BLaER1 treated with 17β-estradiol and CSF1 and Interleukin-3, amounts not matched to agents 10 nM and 100 nM (cell line): ENCODE data around the gene HMGCS2.

Source experiments
- H3K27ac ChIP-seq, 11 experiments: shearing (Covaris generic); formaldehyde crosslinking; 2 replicates each; pipeline ENCODE4 v1.8.1; 2022
- H3K27me3 ChIP-seq, 11 experiments: shearing (Covaris generic); formaldehyde crosslinking; 2 replicates each; pipeline ENCODE4 v1.8.1; 2022
- H3K36me3 ChIP-seq, 11 experiments: shearing (Covaris generic); formaldehyde crosslinking; 2 replicates each; pipeline ENCODE4 v1.8.1; 2022
- H3K4me1 ChIP-seq, 10 experiments: shearing (Covaris generic); formaldehyde crosslinking; 2 replicates each; pipeline ENCODE4 v1.8.1; 2022
- H3K4me2 ChIP-seq, 11 experiments: shearing (Covaris generic); formaldehyde crosslinking; 2 replicates each; pipeline ENCODE4 v1.8.1; 2022
- H3K4me3 ChIP-seq, 10 experiments: shearing (Covaris generic); formaldehyde crosslinking; 2 replicates each; pipeline ENCODE4 v1.8.1; 2022
- H3K9ac ChIP-seq, 11 experiments: shearing (Covaris generic); formaldehyde crosslinking; 2 replicates each; pipeline ENCODE4 v1.8.1; 2022
- H3K9me3 ChIP-seq, 11 experiments: shearing (Covaris generic); formaldehyde crosslinking; replicated peaks in 1 of 11; 2 replicates each; pipeline ENCODE4 v1.8.1; 2022
- H4K20me1 ChIP-seq, 11 experiments: shearing (Covaris generic); formaldehyde crosslinking; 2 replicates each; pipeline ENCODE4 v1.8.1; 2022
- Cebpa-rat ChIP-seq, 11 experiments: shearing (Covaris generic); IDR thresholded peaks; 2 replicates each; pipeline ENCODE4 v1.8.1; 2022

Gene HMGCS2

DNA sequence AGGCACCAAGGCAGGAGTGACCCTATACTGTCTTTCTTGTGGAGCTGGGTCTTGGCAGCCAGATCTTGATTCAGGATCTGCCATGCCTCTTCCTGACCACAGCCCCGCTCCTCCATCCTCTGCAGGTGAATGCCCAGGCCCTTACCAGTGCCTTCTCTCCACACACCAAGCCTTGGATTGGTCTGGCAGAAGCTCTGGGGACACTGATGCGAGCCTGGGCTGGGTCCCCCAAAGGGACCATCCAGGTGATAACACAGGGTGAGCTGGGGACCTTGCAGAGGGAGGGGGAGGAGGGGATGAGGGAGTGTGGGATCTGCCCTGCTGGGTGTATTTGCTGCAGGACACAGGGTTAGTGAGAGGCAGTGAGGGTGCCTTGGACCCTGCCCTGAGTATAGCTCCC lies 28.4 kb downstream of the HMGCS2 start:
- H3K4me2 ChIP-seq: no peak overlapping the region
- H3K27ac ChIP-seq: no peak overlapping the region
- H3K4me3 ChIP-seq: no peak overlapping the region
- H3K9ac ChIP-seq: no peak overlapping the region
- H3K27me3 ChIP-seq: no peaks in the 10 kb centered on the region
- H3K4me1 ChIP-seq: peaks cover 0 to 8% (median 0%) of the 10 kb centered on the region in 10 experiments; a peak in 3 of 20 replicates
- H3K36me3 ChIP-seq: peaks cover 82 to 100% (median 98%) of the 10 kb centered on the region in 11 experiments
- peaks cover 0 to 96% (median 51%) of the 10 kb centered on the region in 11 experiments; a peak in 14 of 22 replicates for H4K20me1 ChIP-seq
- H3K9me3 ChIP-seq: no peaks in the 10 kb centered on the region
- TF ChIP-seq Cebpa-rat (IDR thresholded peaks at IDR 0.05): no peak

DNA sequence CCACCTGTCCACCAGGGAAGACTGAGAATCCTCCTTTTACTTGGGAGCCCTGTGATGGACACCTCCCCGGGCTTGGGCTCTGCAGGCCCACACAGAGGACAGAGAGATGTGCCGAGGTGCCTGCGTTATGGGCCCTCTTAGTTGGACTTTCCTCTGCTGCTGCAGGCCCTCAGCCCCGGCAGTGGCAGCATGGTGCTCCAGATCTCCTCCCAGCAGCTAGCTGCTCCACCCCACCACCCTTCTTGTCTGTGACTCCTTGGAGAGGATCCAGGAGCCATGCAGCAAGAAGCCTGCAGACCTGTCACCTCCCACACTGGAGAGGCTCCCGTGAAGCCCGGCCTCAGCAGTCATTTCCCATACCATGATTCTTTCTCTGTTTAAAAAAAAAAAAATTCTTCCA lies 29.6 kb downstream of the HMGCS2 start:
- no peak overlapping the region for H3K4me2 ChIP-seq
- H4K20me1 ChIP-seq: peaks cover 0 to 98% (median 49%) of the 10 kb centered on the region in 11 experiments; a peak in 15 of 22 replicates
- peaks cover 93 to 100% (median 98%) of the 10 kb centered on the region in 11 experiments for H3K36me3 ChIP-seq

DNA sequence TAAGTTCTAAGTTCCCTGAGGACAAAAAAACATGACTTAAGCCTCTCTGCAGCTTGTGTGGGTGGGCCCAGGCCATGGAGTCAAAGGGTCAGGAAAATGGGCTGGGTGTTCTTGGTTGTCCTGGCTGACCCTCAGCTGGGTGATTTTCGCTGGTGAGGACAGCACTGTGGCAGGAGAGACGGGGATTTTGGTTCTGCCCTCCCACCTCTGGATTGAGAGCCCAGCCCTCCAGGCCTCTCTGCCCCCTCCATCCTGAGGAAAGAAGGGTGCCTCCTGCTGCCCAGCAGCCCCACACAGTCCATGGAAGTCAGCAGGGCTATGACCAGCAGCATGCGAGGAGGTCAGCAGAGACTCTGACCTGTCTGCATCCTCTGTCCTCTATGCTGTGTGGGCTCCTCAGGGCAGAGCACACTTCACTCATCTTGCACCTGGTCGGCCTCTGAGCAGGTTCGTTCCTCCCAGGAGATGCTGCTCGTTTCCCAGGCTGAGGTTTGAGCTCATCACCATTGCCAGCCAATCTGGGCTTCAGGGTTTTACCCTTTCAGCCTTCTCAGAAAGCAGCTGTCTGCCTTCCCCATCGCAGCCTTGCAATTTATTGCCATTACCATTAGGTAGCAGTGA lies 30.5 kb downstream of the HMGCS2 start:
- Histone ChIP-seq H3K27ac (no peak overlapping the region), H3K9me3 (no peaks in the 10 kb centered on the region), H3K36me3 (peaks cover 95 to 100% (median 99%) of the 10 kb centered on the region in 11 experiments), H3K4me2 (no peak overlapping the region), H3K9ac (no peak overlapping the region), H3K4me3 (no peak overlapping the region), H4K20me1 (peaks cover 0 to 98% (median 46%) of the 10 kb centered on the region in 11 experiments; a peak in 15 of 22 replicates), H3K4me1 (peaks cover 0 to 8% (median 0%) of the 10 kb centered on the region in 10 experiments; a peak in 3 of 20 replicates), H3K27me3 (no peaks in the 10 kb centered on the region)
- no peak for TF ChIP-seq Cebpa-rat (IDR thresholded peaks at IDR 0.05)

More for the DNA sequence above, 29.6 kb downstream of the HMGCS2 start:
- Histone ChIP-seq H3K9ac (0 out of 22 replicates have a peak overlapping the region, but pooled peaks of 1 of the 11 experiments have one; percentile 44), H3K27ac (no peak overlapping the region), H3K9me3 (no peaks in the 10 kb centered on the region), H3K4me3 (no peak overlapping the region), H3K27me3 (no peaks in the 10 kb centered on the region), H3K4me1 (peaks cover 0 to 8% (median 0%) of the 10 kb centered on the region in 10 experiments; a peak in 3 of 20 replicates)
- TF ChIP-seq Cebpa-rat (IDR thresholded peaks at IDR 0.05): no peak

DNA sequence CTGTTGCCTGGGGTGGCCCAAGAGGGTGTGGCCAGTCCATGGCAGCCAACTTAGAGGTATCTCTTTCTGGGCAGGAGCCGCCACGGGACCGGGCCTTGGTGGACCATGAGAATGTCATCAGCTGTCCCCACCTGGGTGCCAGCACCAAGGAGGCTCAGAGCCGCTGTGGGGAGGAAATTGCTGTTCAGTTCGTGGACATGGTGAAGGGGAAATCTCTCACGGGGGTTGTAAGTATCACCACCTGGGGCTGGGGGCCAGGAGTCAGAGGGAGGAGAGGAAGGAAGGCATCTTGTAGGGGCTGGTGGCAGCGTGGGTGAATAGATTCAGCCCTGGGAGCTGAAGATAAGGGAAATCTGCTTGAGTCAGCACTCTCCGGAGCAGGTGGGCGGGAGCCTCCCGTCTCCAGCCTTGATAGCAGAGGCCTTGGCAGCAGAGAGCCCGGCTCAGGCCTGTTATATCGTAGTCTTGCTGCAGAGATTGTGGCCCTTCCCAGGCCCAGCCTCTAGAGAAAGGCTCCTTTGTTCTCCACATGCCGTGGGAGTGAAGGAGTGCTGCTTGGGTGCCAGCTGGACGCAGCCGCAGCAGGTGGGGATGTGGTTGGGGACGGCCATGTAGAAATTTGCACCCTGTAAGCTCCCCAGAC lies 31.5 kb downstream of the HMGCS2 start:
- H3K36me3 ChIP-seq: peaks cover 91 to 100% (median 99%) of the 10 kb centered on the region in 11 experiments
- peaks cover 0 to 98% (median 41%) of the 10 kb centered on the region in 11 experiments; a peak in 15 of 22 replicates for H4K20me1 ChIP-seq
- H3K27me3 ChIP-seq: no peaks in the 10 kb centered on the region
- H3K4me2 ChIP-seq: peak overlapping the region in 1 of 11 experiments; percentile 2; a peak in 2 of 22 replicates
- H3K9me3 ChIP-seq: no peaks in the 10 kb centered on the region
- no peak overlapping the region for H3K4me3 ChIP-seq
- no peak for TF ChIP-seq Cebpa-rat (IDR thresholded peaks at IDR 0.05)
- no peak overlapping the region for H3K27ac ChIP-seq
- peaks cover 0 to 8% (median 0%) of the 10 kb centered on the region in 10 experiments; a peak in 3 of 20 replicates for H3K4me1 ChIP-seq
- H3K9ac ChIP-seq: 0 out of 22 replicates have a peak overlapping the region, but pooled peaks of 1 of the 11 experiments have one; percentile 3

DNA sequence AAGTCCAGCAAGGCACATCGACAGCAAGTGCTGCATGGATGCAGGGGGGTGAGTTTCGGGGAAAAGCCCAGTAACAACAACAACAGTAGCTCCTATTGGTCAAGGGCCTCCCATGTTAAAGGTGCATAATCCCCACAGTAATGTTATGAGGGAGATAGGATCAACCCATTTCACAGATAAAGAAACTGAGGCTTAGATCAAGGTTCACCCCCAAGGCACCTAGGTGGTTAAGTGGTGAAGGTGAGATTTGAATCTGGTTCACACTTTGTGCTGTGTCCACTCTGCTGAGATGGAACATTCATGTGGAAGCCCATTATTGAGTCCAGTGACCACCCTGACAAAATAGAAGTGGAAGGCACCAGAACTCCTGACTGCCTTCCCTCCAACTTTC lies 32.1 kb downstream of the HMGCS2 start:
- Histone ChIP-seq H3K27ac (no peak overlapping the region), H3K27me3 (no peaks in the 10 kb centered on the region), H4K20me1 (peaks cover 0 to 98% (median 44%) of the 10 kb centered on the region in 11 experiments; a peak in 14 of 22 replicates), H3K4me2 (no peak overlapping the region), H3K9me3 (no peaks in the 10 kb centered on the region), H3K9ac (no peak overlapping the region), H3K4me3 (no peak overlapping the region), H3K36me3 (peaks cover 91 to 100% (median 99%) of the 10 kb centered on the region in 11 experiments), H3K4me1 (peaks cover 0 to 8% (median 0%) of the 10 kb centered on the region in 10 experiments; a peak in 3 of 20 replicates)
- TF ChIP-seq Cebpa-rat (IDR thresholded peaks at IDR 0.05): no peak

DNA sequence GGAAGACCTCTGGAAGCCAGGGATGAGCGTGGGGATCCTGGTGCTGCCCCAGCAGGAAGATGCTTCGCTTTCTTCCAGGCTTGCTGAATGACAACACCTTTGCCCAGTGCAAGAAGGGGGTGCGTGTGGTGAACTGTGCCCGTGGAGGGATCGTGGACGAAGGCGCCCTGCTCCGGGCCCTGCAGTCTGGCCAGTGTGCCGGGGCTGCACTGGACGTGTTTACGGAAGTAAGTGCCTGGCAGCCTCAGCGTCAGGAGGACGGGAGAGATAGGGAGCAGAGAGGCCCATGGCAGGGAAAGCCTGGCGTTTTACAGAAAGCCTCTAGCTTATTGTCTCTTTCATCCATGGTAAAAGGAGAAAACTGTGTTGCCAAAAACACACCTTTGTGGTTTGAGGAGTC lies 33.5 kb downstream of the HMGCS2 start:
- H3K4me2 ChIP-seq: no peak overlapping the region
- H4K20me1 ChIP-seq: peaks cover 0 to 98% (median 40%) of the 10 kb centered on the region in 11 experiments; a peak in 16 of 22 replicates
- H3K36me3 ChIP-seq: peaks cover 91 to 100% (median 99%) of the 10 kb centered on the region in 11 experiments
- H3K27ac ChIP-seq: no peak overlapping the region
- H3K4me3 ChIP-seq: no peak overlapping the region
- H3K9ac ChIP-seq: no peak overlapping the region
- H3K27me3 ChIP-seq: no peaks in the 10 kb centered on the region
- no peaks in the 10 kb centered on the region for H3K9me3 ChIP-seq
- peaks cover 0 to 8% (median 0%) of the 10 kb centered on the region in 10 experiments; a peak in 3 of 20 replicates for H3K4me1 ChIP-seq
- no peak for TF ChIP-seq Cebpa-rat (IDR thresholded peaks at IDR 0.05)

DNA sequence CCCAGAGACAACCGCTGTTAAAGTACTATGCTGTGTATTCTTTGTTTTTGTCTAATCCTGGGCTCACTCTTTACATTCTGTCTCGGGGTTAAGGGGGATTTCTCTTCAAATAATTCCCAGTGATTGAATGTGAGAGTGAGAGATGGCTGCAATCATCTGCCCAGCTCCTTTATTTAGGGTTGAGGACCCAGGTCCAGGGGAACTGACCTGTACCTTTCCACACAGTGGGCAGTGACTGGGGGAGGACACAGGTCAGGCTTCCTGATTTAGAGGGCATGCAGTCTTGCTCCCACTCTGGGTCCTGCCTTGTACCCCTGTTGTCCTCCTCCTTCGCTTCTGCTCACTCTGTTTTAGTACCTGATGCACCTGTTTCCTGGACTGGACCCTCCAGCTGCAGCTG lies 35.0 kb downstream of the HMGCS2 start:
- Histone ChIP-seq H4K20me1 (peaks cover 0 to 98% (median 46%) of the 10 kb centered on the region in 11 experiments; a peak in 17 of 22 replicates), H3K27ac (no peak overlapping the region), H3K4me1 (peaks cover 0 to 8% (median 0%) of the 10 kb centered on the region in 10 experiments; a peak in 3 of 20 replicates), H3K9me3 (no peaks in the 10 kb centered on the region), H3K36me3 (peaks cover 93 to 100% (median 99%) of the 10 kb centered on the region in 11 experiments), H3K4me3 (no peak overlapping the region), H3K27me3 (no peaks in the 10 kb centered on the region), H3K9ac (no peak overlapping the region), H3K4me2 (no peak overlapping the region)
- TF ChIP-seq Cebpa-rat (IDR thresholded peaks at IDR 0.05): no peak

DNA sequence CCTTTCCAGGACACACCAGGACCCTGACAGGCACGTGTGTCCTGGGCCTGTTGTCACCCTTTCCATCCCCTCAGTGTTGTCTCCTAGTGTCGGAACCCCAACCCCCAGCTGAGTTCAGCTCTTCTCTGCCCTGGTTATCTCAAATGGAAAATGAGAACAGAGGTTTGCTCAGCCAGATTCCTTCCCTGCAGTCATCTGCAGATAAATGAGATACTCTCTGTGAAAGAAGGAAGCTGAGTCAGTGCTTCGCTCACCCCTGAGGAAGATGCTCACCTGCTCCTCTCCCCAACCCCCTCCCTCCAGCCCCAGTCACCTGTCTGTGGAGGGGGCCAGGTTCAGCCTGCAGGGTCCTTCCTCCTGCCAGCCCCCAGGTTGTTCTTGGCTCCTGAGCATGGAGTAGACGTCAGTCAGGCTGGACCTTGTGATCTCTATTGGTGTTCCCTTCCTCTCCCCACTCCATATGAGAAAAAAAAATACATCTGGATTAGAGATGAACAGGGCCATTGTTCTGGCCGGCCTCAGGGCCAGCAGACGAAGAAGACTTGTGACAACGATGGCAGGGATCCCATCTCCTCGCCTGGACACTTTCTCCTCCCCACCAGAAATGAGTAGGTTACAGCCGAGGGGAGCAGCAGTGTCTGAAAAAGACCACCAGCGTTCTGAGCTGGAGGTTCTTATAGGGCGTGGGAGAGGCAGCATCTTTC lies 36.1 kb downstream of the HMGCS2 start:
- Histone ChIP-seq H3K4me3 (no peak overlapping the region), H3K4me2 (no peak overlapping the region), H3K27me3 (no peaks in the 10 kb centered on the region), H3K36me3 (peaks cover 87 to 100% (median 100%) of the 10 kb centered on the region in 11 experiments), H3K9me3 (no peaks in the 10 kb centered on the region), H3K9ac (no peak overlapping the region), H3K4me1 (peaks cover 5 to 16% (median 8%) of the 10 kb centered on the region in 10 experiments; a peak in 17 of 20 replicates), H3K27ac (no peak overlapping the region), H4K20me1 (peaks cover 0 to 100% (median 55%) of the 10 kb centered on the region in 11 experiments; a peak in 17 of 22 replicates)
- TF ChIP-seq Cebpa-rat (IDR thresholded peaks at IDR 0.05): no peak
